Measurements from ENCODE around the gene ANGPTL2.

The ANGPTL2 gene

GRCh38 chr9:127136081-127136879 lies 13.8 kb upstream of the ANGPTL2 start:
- no peak for DNase-seq

GRCh38 chr9:127135056-127135745 lies 12.8 kb upstream of the ANGPTL2 start:
- DNase-seq = no peak

- no peak for DNase-seq
Observed at GRCh38 chr9:127133739-127134167, 11.3 kb upstream of the ANGPTL2 start.

- DNase-seq = no peak
Observed at GRCh38 chr9:127132921-127133647, 10.6 kb upstream of the ANGPTL2 start.

- no peak for DNase-seq
Observed at GRCh38 chr9:127132375-127132774, 9.9 kb upstream of the ANGPTL2 start.

- no peak for DNase-seq
Observed at GRCh38 chr9:127131871-127132270, 9.4 kb upstream of the ANGPTL2 start.

- no peak for DNase-seq
Observed at GRCh38 chr9:127130661-127131538, 8.5 kb upstream of the ANGPTL2 start.

- DNase-seq = no peak
Observed at GRCh38 chr9:127130235-127130634, 7.8 kb upstream of the ANGPTL2 start.

GRCh38 chr9:127129718-127130085 lies 7.3 kb upstream of the ANGPTL2 start:
- no peak for DNase-seq

GRCh38 chr9:127129073-127129717 lies 6.8 kb upstream of the ANGPTL2 start:
- DNase-seq = no peak

GRCh38 chr9:127128341-127129072 lies 6.1 kb upstream of the ANGPTL2 start:
- DNase-seq = no peak

GRCh38 chr9:127126971-127127370 lies 4.5 kb upstream of the ANGPTL2 start:
- DNase-seq = no peak

- no peak for DNase-seq
Observed at GRCh38 chr9:127124792-127125191, 2.4 kb upstream of the ANGPTL2 start.

- no peak for DNase-seq
Observed at GRCh38 chr9:127124111-127124531, 1.7 kb upstream of the ANGPTL2 start.

GRCh38 chr9:127123064-127123890 lies 842 bp upstream of the ANGPTL2 start:
- no peak for DNase-seq

GRCh38 chr9:127121628-127122175 lies 733 bp downstream of the ANGPTL2 start:
- DNase-seq = no peak

- DNase-seq = no peak
Observed at GRCh38 chr9:127119320-127119709, 3.1 kb downstream of the ANGPTL2 start.

GRCh38 chr9:127118597-127119319 lies 3.7 kb downstream of the ANGPTL2 start:
- DNase-seq = no peak

GRCh38 chr9:127117801-127118200 lies 4.6 kb downstream of the ANGPTL2 start:
- no peak for DNase-seq
